ENCODE results near the gene STAM2.

STAM2 gene

GRCh38 chr2:152067823-152068222 is 107.7 kb downstream of the STAM2 start:
- no peak for DNase-seq

Data from GDM1 (cell line).